ENCODE data around the gene SPIB. TPM values are rescaled to one million over a fixed set of nuclear protein-coding genes. Genes with fewer than 3 reads are reported as not detected.

SPIB gene
- total RNA-seq, 4 donors from 2014 or later: 0.37 TPM; not detected in 3

- DNase-seq (ENCODE audit: low spot score) (no peak), ATAC-seq (ENCODE audit: low FRiP score) (no peak)
- TF ChIP-seq, protein P1, sequence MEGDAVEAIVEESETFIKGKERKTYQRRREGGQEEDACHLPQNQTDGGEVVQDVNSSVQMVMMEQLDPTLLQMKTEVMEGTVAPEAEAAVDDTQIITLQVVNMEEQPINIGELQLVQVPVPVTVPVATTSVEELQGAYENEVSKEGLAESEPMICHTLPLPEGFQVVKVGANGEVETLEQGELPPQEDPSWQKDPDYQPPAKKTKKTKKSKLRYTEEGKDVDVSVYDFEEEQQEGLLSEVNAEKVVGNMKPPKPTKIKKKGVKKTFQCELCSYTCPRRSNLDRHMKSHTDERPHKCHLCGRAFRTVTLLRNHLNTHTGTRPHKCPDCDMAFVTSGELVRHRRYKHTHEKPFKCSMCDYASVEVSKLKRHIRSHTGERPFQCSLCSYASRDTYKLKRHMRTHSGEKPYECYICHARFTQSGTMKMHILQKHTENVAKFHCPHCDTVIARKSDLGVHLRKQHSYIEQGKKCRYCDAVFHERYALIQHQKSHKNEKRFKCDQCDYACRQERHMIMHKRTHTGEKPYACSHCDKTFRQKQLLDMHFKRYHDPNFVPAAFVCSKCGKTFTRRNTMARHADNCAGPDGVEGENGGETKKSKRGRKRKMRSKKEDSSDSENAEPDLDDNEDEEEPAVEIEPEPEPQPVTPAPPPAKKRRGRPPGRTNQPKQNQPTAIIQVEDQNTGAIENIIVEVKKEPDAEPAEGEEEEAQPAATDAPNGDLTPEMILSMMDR (IDR thresholded peaks at IDR 0.05): no peak
Measured at GRCh38 chr19:50393589-50393988, 25.1 kb upstream of the SPIB start.

- no peak for DNase-seq (ENCODE audit: low spot score)
- ATAC-seq (ENCODE audit: low FRiP score): no peak
- TF ChIP-seq, protein P1 (IDR thresholded peaks at IDR 0.05): no peak
Measured at GRCh38 chr19:50394017-50394416, 24.7 kb upstream of the SPIB start.

DNA sequence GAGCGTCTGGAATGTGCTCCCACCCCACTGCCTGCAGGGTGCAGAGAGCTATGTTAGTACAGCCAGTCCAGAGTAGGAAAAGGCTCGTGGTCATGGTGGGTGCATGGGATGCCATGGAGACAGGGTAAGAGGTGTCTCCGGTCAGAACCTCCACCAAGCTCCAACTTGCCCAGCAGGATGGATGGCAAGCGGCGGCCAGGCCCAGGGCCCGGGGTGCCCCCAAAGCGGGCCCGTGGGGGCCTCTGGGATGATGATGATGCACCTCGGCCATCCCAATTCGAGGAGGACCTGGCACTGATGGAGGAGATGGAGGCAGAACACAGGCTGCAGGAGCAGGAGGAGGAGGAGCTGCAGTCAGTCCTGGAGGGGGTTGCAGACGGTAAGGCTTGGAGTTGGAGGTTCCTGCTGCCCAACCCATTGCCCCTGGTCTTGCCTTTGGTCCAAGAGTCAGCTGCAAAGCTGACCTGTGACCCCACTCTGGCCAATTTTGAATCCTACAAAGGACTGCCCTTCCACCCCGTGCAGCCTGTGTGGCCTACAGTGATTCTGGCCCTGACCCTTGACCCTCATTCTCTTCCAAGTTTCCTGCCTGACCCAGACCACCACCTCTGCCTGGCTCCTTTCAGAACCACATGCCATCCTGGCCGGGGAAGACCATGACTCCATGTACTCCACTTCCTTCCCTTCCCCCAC, 19.9 kb upstream of the SPIB start:
- no peak for DNase-seq (ENCODE audit: low spot score)
- TF ChIP-seq, protein P1 (IDR thresholded peaks at IDR 0.05): no peak
- no peak for ATAC-seq (ENCODE audit: low FRiP score)

GRCh38 chr19:50399368-50399745, 19.4 kb upstream of the SPIB start:
- TF ChIP-seq, protein P1 (IDR thresholded peaks at IDR 0.05): no peak
- no peak for ATAC-seq (ENCODE audit: low FRiP score)
- no peak for DNase-seq (ENCODE audit: low spot score)

DNA sequence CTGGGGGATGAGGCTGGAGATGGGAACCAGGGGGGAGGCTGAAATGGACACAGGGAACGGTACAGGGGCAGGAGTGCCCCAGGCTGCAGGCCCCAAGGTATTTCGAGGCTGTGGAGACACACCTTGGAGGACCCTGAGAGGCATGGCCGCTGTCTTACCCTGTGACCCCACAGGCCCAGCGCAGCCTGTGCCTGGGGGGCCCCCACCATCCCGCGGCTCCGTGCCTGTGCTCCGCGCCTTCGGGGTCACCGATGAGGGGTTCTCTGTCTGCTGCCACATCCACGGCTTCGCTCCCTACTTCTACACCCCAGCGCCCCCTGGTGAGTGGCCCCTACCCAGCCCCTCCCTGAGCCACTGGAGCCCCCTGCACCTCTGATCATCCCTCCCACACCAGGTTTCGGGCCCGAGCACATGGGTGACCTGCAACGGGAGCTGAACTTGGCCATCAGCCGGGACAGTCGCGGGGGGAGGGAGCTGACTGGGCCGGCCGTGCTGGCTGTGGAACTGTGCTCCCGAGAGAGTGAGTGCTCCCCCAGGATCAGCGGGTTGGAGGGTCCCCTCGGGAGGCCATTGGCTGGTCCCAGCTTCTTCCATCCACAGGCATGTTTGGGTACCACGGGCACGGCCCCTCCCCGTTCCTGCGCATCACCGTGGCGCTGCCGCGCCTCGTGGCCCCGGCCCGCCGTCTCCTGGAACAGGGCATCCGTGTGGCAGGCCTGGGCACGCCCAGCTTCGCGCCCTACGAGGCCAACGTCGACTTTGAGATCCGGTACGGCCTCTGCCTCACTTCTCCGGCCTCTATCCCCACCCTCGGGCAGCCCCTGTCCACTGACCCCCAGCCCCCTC, 16.9 kb upstream of the SPIB start:
- ATAC-seq (ENCODE audit: low FRiP score) (no peak), DNase-seq (ENCODE audit: low spot score) (no peak)
- TF ChIP-seq, protein P1 (IDR thresholded peaks at IDR 0.05): no peak

GRCh38 chr19:50402544-50403301, 16.0 kb upstream of the SPIB start:
- no peak for ATAC-seq (ENCODE audit: low FRiP score)
- no peak for DNase-seq (ENCODE audit: low spot score)
- TF ChIP-seq, protein P1 (IDR thresholded peaks at IDR 0.05): no peak

Data from omental fat pad (tissue), 4 donors.